NB4 (cell line): ENCODE measurements around the gene ATP5ME.
"Not testable (repeated sequence)": the region's sequence is repeated elsewhere in the genome, so short reads cannot be mapped to it uniquely, and the experiment has no call there.

ENCODE experiments used
- MYC ChIP-seq: IDR thresholded peaks from 2 replicates; pipeline ENCODE4 v1.6.1; 2011; ENCODE audit warnings: low read depth, low read length
- POLR2A ChIP-seq: IDR thresholded peaks from 2 replicates; pipeline ENCODE4 v1.6.1; 2011; ENCODE audit warnings: mild to moderate bottlenecking; ENCODE audit not compliant: insufficient read length; ENCODE audit errors: extremely low read depth
- TF ChIP-seq, protein P1 (sequence below): IDR thresholded peaks from one replicate; pipeline ENCODE4 v1.5.1; 2012; ENCODE audit warnings: low read depth, low read length
- TF ChIP-seq, protein P2 (sequence below): IDR thresholded peaks from 2 replicates; pipeline ENCODE4 v1.6.1; 2011; ENCODE audit warnings: low read depth, low read length

DNA sequence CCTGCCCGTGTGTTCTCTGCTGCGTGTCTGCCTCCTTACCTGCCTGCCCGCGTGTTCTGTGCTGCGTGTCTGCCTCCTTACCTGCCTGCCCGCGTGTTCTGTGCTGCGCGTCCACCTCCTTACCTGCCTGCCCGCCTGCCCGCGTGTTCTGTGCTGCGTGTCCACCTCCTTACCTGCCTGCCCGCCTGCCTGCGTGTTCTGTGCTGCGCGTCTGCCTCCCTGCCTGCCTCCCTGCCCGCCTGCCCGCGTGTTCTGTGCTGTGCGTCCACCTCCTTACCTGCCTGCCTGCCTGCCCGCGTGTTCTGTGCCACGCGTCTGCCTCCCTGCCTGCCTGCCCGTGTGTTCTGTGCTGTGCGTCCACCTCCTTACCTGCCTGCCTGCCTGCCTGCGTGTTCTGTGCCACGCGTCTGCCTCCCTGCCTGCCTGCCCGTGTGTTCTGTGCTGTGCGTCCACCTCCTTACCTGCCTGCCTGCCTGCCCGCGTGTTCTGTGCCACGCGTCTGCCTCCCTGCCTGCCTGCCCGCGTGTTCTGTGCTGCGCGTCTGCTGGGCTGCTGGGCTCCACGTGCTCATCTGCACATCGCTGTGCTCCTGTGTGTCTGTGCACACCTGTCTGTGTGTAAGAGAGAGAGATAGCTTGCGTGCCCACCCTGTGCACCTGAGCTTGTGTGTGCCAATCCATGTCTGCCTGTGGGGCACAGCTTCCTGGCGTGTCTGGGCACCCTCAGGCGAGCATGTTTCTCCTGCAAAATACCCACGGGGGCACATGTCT, 38.8 kb downstream of the ATP5ME start:
- TF ChIP-seq, protein P1, sequence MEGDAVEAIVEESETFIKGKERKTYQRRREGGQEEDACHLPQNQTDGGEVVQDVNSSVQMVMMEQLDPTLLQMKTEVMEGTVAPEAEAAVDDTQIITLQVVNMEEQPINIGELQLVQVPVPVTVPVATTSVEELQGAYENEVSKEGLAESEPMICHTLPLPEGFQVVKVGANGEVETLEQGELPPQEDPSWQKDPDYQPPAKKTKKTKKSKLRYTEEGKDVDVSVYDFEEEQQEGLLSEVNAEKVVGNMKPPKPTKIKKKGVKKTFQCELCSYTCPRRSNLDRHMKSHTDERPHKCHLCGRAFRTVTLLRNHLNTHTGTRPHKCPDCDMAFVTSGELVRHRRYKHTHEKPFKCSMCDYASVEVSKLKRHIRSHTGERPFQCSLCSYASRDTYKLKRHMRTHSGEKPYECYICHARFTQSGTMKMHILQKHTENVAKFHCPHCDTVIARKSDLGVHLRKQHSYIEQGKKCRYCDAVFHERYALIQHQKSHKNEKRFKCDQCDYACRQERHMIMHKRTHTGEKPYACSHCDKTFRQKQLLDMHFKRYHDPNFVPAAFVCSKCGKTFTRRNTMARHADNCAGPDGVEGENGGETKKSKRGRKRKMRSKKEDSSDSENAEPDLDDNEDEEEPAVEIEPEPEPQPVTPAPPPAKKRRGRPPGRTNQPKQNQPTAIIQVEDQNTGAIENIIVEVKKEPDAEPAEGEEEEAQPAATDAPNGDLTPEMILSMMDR: not testable (repeated sequence)
- TF ChIP-seq, protein P2, sequence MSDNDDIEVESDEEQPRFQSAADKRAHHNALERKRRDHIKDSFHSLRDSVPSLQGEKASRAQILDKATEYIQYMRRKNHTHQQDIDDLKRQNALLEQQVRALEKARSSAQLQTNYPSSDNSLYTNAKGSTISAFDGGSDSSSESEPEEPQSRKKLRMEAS: not testable (repeated sequence)
- not testable (repeated sequence) for TF ChIP-seq POLR2A, MYC
